SK-N-SH treated with all-trans-retinoic acid at 6 μM for 48 hours (cell line): ENCODE results near the gene PTPRN2.

Experiments used
- ATAC-seq: fragments of 200-7000 bp; cut with Tn5 transposase; 3 replicates; pipeline ENCODE4 v1.9.1; 2020; ENCODE audit warnings: mild to moderate bottlenecking, moderate library complexity
- ARNTL ChIP-seq: fragments of 450-650 bp; formaldehyde crosslinking; IDR thresholded peaks from 2 replicates; pipeline ENCODE4 v1.5.0; 2020; ENCODE audit warnings: low read depth, mild to moderate bottlenecking, moderate library complexity, borderline replicate concordance
- BACH2 ChIP-seq: fragments of 250-450 bp; sonication (Bioruptor Pico); IDR thresholded peaks from 2 replicates; pipeline ENCODE4 v1.9.0; 2021; ENCODE audit warnings: mild to moderate bottlenecking, borderline replicate concordance
- CSDC2 ChIP-seq: fragments of 250-450 bp; sonication (Bioruptor Pico); IDR thresholded peaks from 2 replicates; pipeline ENCODE4 v1.5.0; 2020; ENCODE audit warnings: mild to moderate bottlenecking, moderate library complexity
- GLIS3 ChIP-seq: fragments of 250-450 bp; sonication (Bioruptor Pico); IDR thresholded peaks from 2 replicates; pipeline ENCODE4 v1.5.0; 2020; ENCODE audit warnings: mild to moderate bottlenecking, moderate library complexity
- PPARA ChIP-seq: fragments of 250-450 bp; sonication (Bioruptor Pico); IDR thresholded peaks from 2 replicates; pipeline ENCODE4 v1.5.0; 2020; ENCODE audit warnings: mild to moderate bottlenecking, borderline replicate concordance
- RARB ChIP-seq: fragments of 250-450 bp; sonication (Bioruptor Pico); IDR thresholded peaks from 2 replicates; pipeline ENCODE4 v1.8.0; 2021; ENCODE audit warnings: mild to moderate bottlenecking, moderate library complexity
- SNAI2 ChIP-seq: fragments of 250-450 bp; sonication (Bioruptor Pico); IDR thresholded peaks from 2 replicates; pipeline ENCODE4 v1.5.0; 2020; ENCODE audit warnings: mild to moderate bottlenecking, moderate library complexity
- TCF4 ChIP-seq: fragments of 250-450 bp; sonication (Bioruptor Pico); IDR thresholded peaks from 2 replicates; pipeline ENCODE4 v1.8.0; 2021; ENCODE audit warnings: mild to moderate bottlenecking, moderate library complexity, borderline replicate concordance
- TOX ChIP-seq: fragments of 250-450 bp; sonication (Bioruptor Pico); IDR thresholded peaks from 2 replicates; pipeline ENCODE4 v1.8.0; 2021; ENCODE audit warnings: mild to moderate bottlenecking, moderate library complexity, borderline replicate concordance
- ZFP3 ChIP-seq: fragments of 250-450 bp; sonication (Bioruptor Pico); IDR thresholded peaks from 2 replicates; pipeline ENCODE4 v1.5.0; 2020; ENCODE audit warnings: mild to moderate bottlenecking, moderate library complexity
- ZFP30 ChIP-seq: fragments of 450-650 bp; formaldehyde crosslinking; IDR thresholded peaks from 2 replicates; pipeline ENCODE4 v1.5.0; 2022; ENCODE audit warnings: mild to moderate bottlenecking, moderate library complexity
- ZNF565 ChIP-seq: fragments of 450-650 bp; formaldehyde crosslinking; conservative IDR thresholded peaks from 2 replicates; pipeline ENCODE4 v1.5.0; 2020; ENCODE audit warnings: low read depth, mild to moderate bottlenecking, moderate library complexity
- ZNF70 ChIP-seq: fragments of 450-650 bp; formaldehyde crosslinking; IDR thresholded peaks from 2 replicates; pipeline ENCODE4 v1.5.0; 2020; ENCODE audit warnings: mild to moderate bottlenecking, moderate library complexity
- ZNF8 ChIP-seq: fragments of 450-650 bp; formaldehyde crosslinking; IDR thresholded peaks from 2 replicates; pipeline ENCODE4 v1.5.0; 2020; ENCODE audit warnings: mild to moderate bottlenecking, moderate library complexity
- TF ChIP-seq, protein P1 (sequence below): fragments of 250-450 bp; sonication (Bioruptor Pico); IDR thresholded peaks from 2 replicates; pipeline ENCODE4 v1.8.0; 2020; ENCODE audit warnings: mild to moderate bottlenecking, moderate library complexity, borderline replicate concordance
- TF ChIP-seq, protein P2 (sequence below): fragments of 250-450 bp; sonication (Bioruptor Pico); IDR thresholded peaks from 2 replicates; pipeline ENCODE4 v1.5.1; 2021; ENCODE audit warnings: mild to moderate bottlenecking, moderate library complexity
- TF ChIP-seq, protein P3 (sequence below): fragments of 250-450 bp; sonication (Bioruptor Pico); IDR thresholded peaks from 2 replicates; pipeline ENCODE4 v1.5.1; 2020; ENCODE audit warnings: low read depth, mild to moderate bottlenecking, moderate library complexity
- TF ChIP-seq, protein P4 (sequence below): fragments of 250-450 bp; sonication (Bioruptor Pico); IDR thresholded peaks from 2 replicates; pipeline ENCODE4 v1.8.0; 2021; ENCODE audit warnings: low read depth, mild to moderate bottlenecking, moderate library complexity, borderline replicate concordance

PTPRN2 gene

DNA sequence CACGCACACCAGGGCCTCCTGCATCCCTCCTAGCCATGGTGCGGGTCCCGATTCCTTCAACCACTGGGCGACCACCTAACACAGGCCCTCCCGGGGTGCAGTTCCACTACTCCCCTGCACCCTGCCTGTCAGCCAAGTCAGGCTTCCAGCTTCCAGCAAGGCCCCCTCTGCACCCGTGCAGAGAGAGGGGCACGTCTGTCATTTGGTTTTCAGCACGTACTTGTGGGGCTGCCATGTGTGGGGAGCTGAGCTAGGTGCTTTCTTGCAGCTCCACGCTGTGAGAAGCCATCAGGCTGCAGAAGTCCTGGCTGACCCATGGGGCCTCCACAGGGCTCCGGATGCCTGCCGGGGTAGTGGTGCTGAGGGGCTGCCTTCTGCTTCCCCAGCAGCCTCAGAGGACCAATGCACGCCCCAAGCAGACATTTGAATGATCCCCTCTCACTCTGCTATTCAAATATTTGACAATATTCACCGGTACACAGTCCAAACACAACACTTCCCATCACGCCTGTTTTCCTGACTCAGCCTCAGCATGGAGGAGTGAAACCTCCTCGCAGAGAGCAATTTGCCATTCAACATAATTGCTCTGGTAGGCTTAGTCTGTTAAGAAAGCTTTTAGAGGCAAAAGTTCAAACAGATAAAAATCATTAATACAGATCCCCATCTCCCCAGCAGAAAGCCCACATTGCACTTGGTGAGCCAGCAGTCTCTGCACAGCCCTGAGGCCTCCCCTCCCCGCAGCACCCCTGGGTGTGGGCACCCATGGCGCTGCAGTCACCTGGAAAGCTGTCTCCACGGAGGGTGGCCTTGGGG lies 449.9 kb downstream of the PTPRN2 start:
- no peak for ATAC-seq

DNA sequence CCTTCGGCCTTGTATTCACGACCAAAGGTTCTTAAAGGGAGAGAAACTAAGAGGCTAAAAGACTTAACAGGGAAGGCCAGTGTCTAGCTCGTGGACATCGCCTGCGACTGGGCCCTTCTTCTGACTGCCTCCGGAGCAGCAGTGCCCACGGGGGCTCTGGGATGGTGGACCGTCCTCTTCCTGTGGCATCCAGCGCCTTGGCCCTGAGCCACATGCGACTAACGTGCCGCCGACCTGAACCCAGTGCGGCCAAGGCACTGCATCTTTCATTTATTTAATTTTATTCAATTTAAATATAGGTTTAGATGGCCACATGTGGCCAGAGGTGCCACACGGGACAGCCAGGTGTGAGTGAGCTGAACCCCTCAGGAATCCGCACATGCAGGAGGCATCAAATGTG lies 451.7 kb downstream of the PTPRN2 start:
- no peak for ATAC-seq
- TF ChIP-seq ZFP3 (CRISPR knock-in tag) (no peak), ZNF565 (CRISPR knock-in tag) (no peak), ZFP30 (CRISPR knock-in tag) (no peak), CSDC2 (no peak), TOX (no peak), BACH2 (CRISPR knock-in tag) (no peak), RARB (CRISPR knock-in tag) (no peak), ZNF8 (CRISPR knock-in tag) (no peak)
- TF ChIP-seq, protein P1, sequence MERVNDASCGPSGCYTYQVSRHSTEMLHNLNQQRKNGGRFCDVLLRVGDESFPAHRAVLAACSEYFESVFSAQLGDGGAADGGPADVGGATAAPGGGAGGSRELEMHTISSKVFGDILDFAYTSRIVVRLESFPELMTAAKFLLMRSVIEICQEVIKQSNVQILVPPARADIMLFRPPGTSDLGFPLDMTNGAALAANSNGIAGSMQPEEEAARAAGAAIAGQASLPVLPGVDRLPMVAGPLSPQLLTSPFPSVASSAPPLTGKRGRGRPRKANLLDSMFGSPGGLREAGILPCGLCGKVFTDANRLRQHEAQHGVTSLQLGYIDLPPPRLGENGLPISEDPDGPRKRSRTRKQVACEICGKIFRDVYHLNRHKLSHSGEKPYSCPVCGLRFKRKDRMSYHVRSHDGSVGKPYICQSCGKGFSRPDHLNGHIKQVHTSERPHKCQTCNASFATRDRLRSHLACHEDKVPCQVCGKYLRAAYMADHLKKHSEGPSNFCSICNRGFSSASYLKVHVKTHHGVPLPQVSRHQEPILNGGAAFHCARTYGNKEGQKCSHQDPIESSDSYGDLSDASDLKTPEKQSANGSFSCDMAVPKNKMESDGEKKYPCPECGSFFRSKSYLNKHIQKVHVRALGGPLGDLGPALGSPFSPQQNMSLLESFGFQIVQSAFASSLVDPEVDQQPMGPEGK (CRISPR knock-in tag): no peak
- TF ChIP-seq, protein P2, sequence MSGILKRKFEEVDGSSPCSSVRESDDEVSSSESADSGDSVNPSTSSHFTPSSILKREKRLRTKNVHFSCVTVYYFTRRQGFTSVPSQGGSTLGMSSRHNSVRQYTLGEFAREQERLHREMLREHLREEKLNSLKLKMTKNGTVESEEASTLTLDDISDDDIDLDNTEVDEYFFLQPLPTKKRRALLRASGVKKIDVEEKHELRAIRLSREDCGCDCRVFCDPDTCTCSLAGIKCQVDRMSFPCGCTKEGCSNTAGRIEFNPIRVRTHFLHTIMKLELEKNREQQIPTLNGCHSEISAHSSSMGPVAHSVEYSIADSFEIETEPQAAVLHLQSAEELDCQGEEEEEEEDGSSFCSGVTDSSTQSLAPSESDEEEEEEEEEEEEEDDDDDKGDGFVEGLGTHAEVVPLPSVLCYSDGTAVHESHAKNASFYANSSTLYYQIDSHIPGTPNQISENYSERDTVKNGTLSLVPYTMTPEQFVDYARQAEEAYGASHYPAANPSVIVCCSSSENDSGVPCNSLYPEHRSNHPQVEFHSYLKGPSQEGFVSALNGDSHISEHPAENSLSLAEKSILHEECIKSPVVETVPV (CRISPR knock-in tag): no peak
- TF ChIP-seq, protein P3, sequence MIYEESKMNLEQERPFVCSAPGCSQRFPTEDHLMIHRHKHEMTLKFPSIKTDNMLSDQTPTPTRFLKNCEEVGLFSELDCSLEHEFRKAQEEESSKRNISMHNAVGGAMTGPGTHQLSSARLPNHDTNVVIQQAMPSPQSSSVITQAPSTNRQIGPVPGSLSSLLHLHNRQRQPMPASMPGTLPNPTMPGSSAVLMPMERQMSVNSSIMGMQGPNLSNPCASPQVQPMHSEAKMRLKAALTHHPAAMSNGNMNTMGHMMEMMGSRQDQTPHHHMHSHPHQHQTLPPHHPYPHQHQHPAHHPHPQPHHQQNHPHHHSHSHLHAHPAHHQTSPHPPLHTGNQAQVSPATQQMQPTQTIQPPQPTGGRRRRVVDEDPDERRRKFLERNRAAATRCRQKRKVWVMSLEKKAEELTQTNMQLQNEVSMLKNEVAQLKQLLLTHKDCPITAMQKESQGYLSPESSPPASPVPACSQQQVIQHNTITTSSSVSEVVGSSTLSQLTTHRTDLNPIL (CRISPR knock-in tag): no peak

More for the DNA sequence above, 449.9 kb downstream of the PTPRN2 start:
- TF ChIP-seq, protein P1 (CRISPR knock-in tag): no peak
- TF ChIP-seq, protein P4, sequence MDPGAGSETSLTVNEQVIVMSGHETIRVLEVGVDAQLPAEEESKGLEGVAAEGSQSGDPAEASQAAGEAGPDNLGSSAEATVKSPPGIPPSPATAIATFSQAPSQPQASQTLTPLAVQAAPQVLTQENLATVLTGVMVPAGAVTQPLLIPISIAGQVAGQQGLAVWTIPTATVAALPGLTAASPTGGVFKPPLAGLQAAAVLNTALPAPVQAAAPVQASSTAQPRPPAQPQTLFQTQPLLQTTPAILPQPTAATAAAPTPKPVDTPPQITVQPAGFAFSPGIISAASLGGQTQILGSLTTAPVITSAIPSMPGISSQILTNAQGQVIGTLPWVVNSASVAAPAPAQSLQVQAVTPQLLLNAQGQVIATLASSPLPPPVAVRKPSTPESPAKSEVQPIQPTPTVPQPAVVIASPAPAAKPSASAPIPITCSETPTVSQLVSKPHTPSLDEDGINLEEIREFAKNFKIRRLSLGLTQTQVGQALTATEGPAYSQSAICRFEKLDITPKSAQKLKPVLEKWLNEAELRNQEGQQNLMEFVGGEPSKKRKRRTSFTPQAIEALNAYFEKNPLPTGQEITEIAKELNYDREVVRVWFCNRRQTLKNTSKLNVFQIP (CRISPR knock-in tag): no peak
- TF ChIP-seq RARB (CRISPR knock-in tag): no peak

DNA sequence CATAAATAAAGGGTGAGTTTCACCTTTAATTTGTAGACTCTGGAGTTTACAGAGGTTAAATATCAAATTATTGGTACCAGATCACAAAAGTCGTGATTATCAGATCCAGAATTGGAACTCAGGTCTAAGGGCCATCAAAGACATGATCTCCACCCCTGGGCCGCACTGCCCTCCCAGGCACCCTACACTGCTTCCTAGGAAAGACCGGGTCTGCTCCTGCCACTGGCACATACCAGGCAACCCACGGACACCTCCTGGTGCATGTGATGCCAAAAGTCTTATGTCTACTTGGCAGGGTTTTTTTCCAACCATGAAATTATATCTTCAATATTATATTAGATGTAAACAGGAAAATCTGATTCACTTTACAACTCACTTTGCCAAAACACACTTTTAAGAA lies 452.8 kb downstream of the PTPRN2 start:
- TF ChIP-seq ARNTL (CRISPR knock-in tag): no peak
- TF ChIP-seq PPARA (CRISPR knock-in tag): no peak
- TF ChIP-seq CSDC2: no peak
- no peak for TF ChIP-seq GLIS3 (CRISPR knock-in tag)
- TF ChIP-seq BACH2 (CRISPR knock-in tag): no peak
- TF ChIP-seq ZNF70: no peak
- no peak for ATAC-seq

DNA sequence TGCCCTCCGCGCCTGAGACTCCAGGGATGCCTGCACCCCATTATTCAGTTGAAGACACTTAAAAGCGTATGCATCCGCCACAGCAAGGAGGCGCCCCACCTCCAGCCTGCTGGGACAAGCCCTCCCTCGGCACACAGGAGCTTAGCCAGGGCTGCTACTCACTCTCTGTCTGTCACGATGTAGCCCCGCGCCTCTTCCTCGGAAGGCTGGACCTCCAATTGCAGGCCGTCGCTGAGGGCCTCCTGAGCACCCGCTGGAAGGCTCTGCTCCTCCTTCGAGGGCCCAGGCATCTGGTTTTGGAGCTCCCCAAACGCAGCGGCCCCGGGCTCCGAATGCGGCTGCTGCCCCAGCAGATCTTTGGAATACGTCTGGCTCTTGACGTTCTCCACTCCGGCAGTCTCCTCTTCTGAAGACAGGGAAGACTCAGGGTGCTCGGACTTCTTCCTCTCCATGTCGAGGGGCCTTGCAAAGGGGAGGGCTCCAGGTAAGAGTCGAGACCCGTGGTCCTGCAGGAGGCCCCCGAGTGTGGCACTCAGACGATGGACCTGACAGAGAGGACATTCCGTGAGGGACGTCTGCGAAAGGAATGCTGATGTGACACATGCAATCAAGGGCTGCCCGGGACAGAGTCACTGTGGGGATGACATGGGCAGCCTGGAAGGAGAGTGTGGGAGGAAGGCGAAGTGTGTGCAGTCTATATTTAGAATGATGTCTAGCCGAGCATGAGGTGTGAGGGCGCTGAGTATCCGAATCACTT lies 453.9 kb downstream of the PTPRN2 start:
- TF ChIP-seq SNAI2 (no peak), CSDC2 (no peak), ZNF565 (CRISPR knock-in tag) (no peak), ARNTL (CRISPR knock-in tag) (no peak), PPARA (CRISPR knock-in tag) (no peak), ZNF70 (no peak), ZFP30 (CRISPR knock-in tag) (no peak), TCF4 (CRISPR knock-in tag) (no peak), ZFP3 (CRISPR knock-in tag) (no peak), GLIS3 (CRISPR knock-in tag) (no peak)
- ATAC-seq: no peak
